ENCODE data around the gene MMP14. TPM values are rescaled to one million over a fixed set of nuclear protein-coding genes. Genes with fewer than 3 reads are reported as not detected.

The MMP14 gene
- total and polyA plus RNA-seq, 2 experiments from 2014 or later = 7.0 to 56.4 TPM

DNA sequence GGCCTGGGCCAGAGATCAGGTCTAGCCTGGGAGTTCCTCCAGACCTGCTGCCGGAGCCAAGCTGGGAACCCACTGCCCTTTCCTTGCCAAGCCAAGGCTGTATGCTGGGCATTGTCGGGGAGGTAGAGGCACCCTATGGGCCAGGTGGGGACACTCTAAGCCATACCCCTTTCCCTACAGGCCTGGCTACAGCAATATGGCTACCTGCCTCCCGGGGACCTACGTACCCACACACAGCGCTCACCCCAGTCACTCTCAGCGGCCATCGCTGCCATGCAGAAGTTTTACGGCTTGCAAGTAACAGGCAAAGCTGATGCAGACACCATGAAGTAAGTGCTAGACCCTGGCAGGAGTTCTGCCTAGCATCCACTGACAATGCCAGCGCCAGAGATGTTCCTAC is 4.9 kb downstream of the MMP14 start (continued):
- TF ChIP-seq, protein P1, sequence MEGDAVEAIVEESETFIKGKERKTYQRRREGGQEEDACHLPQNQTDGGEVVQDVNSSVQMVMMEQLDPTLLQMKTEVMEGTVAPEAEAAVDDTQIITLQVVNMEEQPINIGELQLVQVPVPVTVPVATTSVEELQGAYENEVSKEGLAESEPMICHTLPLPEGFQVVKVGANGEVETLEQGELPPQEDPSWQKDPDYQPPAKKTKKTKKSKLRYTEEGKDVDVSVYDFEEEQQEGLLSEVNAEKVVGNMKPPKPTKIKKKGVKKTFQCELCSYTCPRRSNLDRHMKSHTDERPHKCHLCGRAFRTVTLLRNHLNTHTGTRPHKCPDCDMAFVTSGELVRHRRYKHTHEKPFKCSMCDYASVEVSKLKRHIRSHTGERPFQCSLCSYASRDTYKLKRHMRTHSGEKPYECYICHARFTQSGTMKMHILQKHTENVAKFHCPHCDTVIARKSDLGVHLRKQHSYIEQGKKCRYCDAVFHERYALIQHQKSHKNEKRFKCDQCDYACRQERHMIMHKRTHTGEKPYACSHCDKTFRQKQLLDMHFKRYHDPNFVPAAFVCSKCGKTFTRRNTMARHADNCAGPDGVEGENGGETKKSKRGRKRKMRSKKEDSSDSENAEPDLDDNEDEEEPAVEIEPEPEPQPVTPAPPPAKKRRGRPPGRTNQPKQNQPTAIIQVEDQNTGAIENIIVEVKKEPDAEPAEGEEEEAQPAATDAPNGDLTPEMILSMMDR (conservative IDR thresholded peaks at IDR 0.05; ENCODE audit: low read depth in 2 of 2) = no peak
- TF ChIP-seq, protein P2, sequence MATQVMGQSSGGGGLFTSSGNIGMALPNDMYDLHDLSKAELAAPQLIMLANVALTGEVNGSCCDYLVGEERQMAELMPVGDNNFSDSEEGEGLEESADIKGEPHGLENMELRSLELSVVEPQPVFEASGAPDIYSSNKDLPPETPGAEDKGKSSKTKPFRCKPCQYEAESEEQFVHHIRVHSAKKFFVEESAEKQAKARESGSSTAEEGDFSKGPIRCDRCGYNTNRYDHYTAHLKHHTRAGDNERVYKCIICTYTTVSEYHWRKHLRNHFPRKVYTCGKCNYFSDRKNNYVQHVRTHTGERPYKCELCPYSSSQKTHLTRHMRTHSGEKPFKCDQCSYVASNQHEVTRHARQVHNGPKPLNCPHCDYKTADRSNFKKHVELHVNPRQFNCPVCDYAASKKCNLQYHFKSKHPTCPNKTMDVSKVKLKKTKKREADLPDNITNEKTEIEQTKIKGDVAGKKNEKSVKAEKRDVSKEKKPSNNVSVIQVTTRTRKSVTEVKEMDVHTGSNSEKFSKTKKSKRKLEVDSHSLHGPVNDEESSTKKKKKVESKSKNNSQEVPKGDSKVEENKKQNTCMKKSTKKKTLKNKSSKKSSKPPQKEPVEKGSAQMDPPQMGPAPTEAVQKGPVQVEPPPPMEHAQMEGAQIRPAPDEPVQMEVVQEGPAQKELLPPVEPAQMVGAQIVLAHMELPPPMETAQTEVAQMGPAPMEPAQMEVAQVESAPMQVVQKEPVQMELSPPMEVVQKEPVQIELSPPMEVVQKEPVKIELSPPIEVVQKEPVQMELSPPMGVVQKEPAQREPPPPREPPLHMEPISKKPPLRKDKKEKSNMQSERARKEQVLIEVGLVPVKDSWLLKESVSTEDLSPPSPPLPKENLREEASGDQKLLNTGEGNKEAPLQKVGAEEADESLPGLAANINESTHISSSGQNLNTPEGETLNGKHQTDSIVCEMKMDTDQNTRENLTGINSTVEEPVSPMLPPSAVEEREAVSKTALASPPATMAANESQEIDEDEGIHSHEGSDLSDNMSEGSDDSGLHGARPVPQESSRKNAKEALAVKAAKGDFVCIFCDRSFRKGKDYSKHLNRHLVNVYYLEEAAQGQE (IDR thresholded peaks at IDR 0.05; ENCODE audit: unreplicated experiment) = no peak
- TF ChIP-seq STAT1 (IDR thresholded peaks at IDR 0.05; ENCODE audit: unreplicated experiment) = no peak

DNA sequence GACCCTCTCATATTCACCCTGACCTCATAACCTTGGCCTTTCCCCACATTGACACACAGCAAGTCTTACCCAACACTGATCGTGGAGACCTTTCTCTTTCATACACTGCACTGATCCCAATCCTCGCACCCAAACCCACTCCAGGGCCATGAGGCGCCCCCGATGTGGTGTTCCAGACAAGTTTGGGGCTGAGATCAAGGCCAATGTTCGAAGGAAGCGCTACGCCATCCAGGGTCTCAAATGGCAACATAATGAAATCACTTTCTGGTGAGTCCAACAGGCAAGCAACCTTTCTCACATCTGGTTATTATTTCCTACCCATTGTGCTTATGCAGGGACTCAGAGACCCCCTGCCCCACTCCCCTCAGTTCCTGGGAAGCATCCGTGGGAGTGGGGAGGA is 5.4 kb downstream of the MMP14 start:
- Histone ChIP-seq H3K9me2 (ENCODE audit: insufficient read depth) (no peaks in the 10 kb centered on the region), H3K36me3 (ENCODE audit: insufficient read depth) (no peaks in the 10 kb centered on the region; the same call in 1 of the 2 replicates), H3K4me1 (ENCODE audit: insufficient read depth) (peaks cover 14% of the 10 kb centered on the region; the same call in 1 of the 2 replicates), H3K79me2 (replicated peaks; ENCODE audit: insufficient read depth) (peaks cover 25% of the 10 kb centered on the region), H2AFZ (no peak overlapping the region), H3K27ac (ENCODE audit: low read depth) (no peak overlapping the region), H3F3A (replicated peaks; ENCODE audit: low read depth) (0 out of 2 replicates have a peak, but pooled peaks cover 6% of the 10 kb centered on the region), H4K20me1 (replicated peaks; ENCODE audit: insufficient read depth) (no peaks in the 10 kb centered on the region), H3K4me3 (no peak overlapping the region), H3K4me2 (no peak overlapping the region), H3K27me3 (ENCODE audit: insufficient read depth) (no peaks in the 10 kb centered on the region)
- ATAC-seq = no peak
- DNase-seq (ENCODE audit: low spot score) = no peak
- Mint-ChIP-seq H3K27me3 (ENCODE audit: insufficient read depth, low read depth, poor library complexity) (peaks cover 17% of the 10 kb centered on the region), H3K4me3 (no peak overlapping the region), H3K36me3 (ENCODE audit: low read depth) (peaks cover 49% of the 10 kb centered on the region), H3K9me3 (no peaks in the 10 kb centered on the region), H3K4me1 (peaks cover 28% of the 10 kb centered on the region), H3K27ac (no peak overlapping the region)
- TF ChIP-seq POLR2AphosphoS5 (IDR thresholded peaks at IDR 0.05; ENCODE audit: low read depth) (no peak), EZH2 (IDR thresholded peaks at IDR 0.05; ENCODE audit: low read depth, unreplicated experiment) (no peak), EZH2phosphoT487 (IDR thresholded peaks at IDR 0.05; ENCODE audit: unreplicated experiment) (no peak), NANOG (IDR thresholded peaks at IDR 0.05; ENCODE audit: borderline replicate concordance) (no peak), JUNB (IDR thresholded peaks at IDR 0.05; ENCODE audit: unreplicated experiment) (no peak), ZNF331 (CRISPR knock-in tag; IDR thresholded peaks at IDR 0.05; ENCODE audit: low read depth) (no peak)
- TF ChIP-seq, protein P3, sequence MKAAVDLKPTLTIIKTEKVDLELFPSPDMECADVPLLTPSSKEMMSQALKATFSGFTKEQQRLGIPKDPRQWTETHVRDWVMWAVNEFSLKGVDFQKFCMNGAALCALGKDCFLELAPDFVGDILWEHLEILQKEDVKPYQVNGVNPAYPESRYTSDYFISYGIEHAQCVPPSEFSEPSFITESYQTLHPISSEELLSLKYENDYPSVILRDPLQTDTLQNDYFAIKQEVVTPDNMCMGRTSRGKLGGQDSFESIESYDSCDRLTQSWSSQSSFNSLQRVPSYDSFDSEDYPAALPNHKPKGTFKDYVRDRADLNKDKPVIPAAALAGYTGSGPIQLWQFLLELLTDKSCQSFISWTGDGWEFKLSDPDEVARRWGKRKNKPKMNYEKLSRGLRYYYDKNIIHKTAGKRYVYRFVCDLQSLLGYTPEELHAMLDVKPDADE (IDR thresholded peaks at IDR 0.05) = no peak
- TF ChIP-seq, protein P4, sequence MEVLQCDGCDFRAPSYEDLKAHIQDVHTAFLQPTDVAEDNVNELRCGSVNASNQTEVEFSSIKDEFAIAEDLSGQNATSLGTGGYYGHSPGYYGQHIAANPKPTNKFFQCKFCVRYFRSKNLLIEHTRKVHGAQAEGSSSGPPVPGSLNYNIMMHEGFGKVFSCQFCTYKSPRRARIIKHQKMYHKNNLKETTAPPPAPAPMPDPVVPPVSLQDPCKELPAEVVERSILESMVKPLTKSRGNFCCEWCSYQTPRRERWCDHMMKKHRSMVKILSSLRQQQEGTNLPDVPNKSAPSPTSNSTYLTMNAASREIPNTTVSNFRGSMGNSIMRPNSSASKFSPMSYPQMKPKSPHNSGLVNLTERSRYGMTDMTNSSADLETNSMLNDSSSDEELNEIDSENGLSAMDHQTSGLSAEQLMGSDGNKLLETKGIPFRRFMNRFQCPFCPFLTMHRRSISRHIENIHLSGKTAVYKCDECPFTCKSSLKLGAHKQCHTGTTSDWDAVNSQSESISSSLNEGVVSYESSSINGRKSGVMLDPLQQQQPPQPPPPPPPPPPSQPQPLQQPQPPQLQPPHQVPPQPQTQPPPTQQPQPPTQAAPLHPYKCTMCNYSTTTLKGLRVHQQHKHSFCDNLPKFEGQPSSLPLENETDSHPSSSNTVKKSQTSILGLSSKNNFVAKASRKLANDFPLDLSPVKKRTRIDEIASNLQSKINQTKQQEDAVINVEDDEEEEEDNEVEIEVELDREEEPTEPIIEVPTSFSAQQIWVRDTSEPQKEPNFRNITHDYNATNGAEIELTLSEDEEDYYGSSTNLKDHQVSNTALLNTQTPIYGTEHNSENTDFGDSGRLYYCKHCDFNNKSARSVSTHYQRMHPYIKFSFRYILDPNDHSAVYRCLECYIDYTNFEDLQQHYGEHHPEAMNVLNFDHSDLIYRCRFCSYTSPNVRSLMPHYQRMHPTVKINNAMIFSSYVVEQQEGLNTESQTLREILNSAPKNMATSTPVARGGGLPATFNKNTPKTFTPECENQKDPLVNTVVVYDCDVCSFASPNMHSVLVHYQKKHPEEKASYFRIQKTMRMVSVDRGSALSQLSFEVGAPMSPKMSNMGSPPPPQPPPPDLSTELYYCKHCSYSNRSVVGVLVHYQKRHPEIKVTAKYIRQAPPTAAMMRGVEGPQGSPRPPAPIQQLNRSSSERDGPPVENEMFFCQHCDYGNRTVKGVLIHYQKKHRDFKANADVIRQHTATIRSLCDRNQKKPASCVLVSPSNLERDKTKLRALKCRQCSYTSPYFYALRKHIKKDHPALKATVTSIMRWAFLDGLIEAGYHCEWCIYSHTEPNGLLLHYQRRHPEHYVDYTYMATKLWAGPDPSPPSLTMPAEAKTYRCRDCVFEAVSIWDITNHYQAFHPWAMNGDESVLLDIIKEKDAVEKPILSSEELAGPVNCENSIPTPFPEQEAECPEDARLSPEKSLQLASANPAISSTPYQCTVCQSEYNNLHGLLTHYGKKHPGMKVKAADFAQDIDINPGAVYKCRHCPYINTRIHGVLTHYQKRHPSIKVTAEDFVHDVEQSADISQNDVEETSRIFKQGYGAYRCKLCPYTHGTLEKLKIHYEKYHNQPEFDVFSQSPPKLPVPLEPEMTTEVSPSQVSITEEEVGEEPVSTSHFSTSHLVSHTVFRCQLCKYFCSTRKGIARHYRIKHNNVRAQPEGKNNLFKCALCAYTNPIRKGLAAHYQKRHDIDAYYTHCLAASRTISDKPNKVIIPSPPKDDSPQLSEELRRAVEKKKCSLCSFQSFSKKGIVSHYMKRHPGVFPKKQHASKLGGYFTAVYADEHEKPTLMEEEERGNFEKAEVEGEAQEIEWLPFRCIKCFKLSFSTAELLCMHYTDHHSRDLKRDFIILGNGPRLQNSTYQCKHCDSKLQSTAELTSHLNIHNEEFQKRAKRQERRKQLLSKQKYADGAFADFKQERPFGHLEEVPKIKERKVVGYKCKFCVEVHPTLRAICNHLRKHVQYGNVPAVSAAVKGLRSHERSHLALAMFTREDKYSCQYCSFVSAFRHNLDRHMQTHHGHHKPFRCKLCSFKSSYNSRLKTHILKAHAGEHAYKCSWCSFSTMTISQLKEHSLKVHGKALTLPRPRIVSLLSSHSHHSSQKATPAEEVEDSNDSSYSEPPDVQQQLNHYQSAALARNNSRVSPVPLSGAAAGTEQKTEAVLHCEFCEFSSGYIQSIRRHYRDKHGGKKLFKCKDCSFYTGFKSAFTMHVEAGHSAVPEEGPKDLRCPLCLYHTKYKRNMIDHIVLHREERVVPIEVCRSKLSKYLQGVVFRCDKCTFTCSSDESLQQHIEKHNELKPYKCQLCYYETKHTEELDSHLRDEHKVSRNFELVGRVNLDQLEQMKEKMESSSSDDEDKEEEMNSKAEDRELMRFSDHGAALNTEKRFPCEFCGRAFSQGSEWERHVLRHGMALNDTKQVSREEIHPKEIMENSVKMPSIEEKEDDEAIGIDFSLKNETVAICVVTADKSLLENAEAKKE (CRISPR knock-in tag; IDR thresholded peaks at IDR 0.05) = no peak

All from GM23338 (cell line).